H9 (cell line): ENCODE data around the gene EPHB3. TPM values are rescaled to one million over a fixed set of nuclear protein-coding genes. Genes with fewer than 3 reads are reported as not detected.

Experiments
- DNase-seq: peaks from one replicate; pipeline ENCODE4 v3.0.0-alpha.2; 2017
- H2AFZ ChIP-seq: one replicate; pipeline ENCODE4 v1.6.1; 2013; ENCODE audit warnings: mild to moderate bottlenecking, low read length, control low read depth, moderate library complexity
- H2AK5ac ChIP-seq: 2 replicates; pipeline ENCODE4 v1.6.1; 2013; ENCODE audit warnings: low read length, control low read depth, mixed read lengths; ENCODE audit not compliant: insufficient read length
- H2BK120ac ChIP-seq: one replicate; pipeline ENCODE4 v1.6.1; 2013; ENCODE audit warnings: low read depth, mild to moderate bottlenecking, low read length, control low read depth, inconsistent platforms; ENCODE audit not compliant: poor library complexity, severe bottlenecking
- H2BK12ac ChIP-seq: 2 replicates; pipeline ENCODE4 v1.6.1; 2013; ENCODE audit warnings: low read length, control low read depth, mixed read lengths, low read depth; ENCODE audit not compliant: insufficient read length
- H2BK15ac ChIP-seq: 2 replicates; pipeline ENCODE4 v1.6.1; 2013; ENCODE audit warnings: low read depth, low read length, control low read depth
- H2BK20ac ChIP-seq: one replicate; pipeline ENCODE4 v1.6.1; 2013; ENCODE audit warnings: low read depth, mild to moderate bottlenecking, low read length, control low read depth, inconsistent platforms; ENCODE audit not compliant: poor library complexity, severe bottlenecking
- H2BK5ac ChIP-seq: 2 replicates; pipeline ENCODE4 v1.6.1; 2013; ENCODE audit warnings: low read length, control low read depth, mixed read lengths; ENCODE audit not compliant: insufficient read length
- H3K14ac ChIP-seq: 2 replicates; pipeline ENCODE4 v1.6.1; 2013; ENCODE audit warnings: low read length, control low read depth; ENCODE audit not compliant: insufficient read depth
- H3K18ac ChIP-seq: 2 replicates; pipeline ENCODE4 v1.6.1; 2013; ENCODE audit warnings: low read depth, mild to moderate bottlenecking, mixed read lengths, low read length, control low read depth; ENCODE audit not compliant: insufficient read length
- H3K23ac ChIP-seq: 2 replicates; pipeline ENCODE4 v1.6.1; 2013; ENCODE audit warnings: low read length, control low read depth, mixed read lengths, low read depth; ENCODE audit not compliant: insufficient read length
- H3K23me2 ChIP-seq: 2 replicates; pipeline ENCODE4 v1.6.1; 2013; ENCODE audit warnings: low read depth, mild to moderate bottlenecking, mixed read lengths, low read length, control low read depth; ENCODE audit not compliant: insufficient read length, poor library complexity, severe bottlenecking
- H3K27ac ChIP-seq: 2 replicates; pipeline ENCODE4 v1.5.1; 2013; ENCODE audit warnings: low read length, control low read depth, mixed read lengths, low read depth; ENCODE audit not compliant: insufficient read length
- H3K27me3 ChIP-seq: 2 replicates; pipeline ENCODE4 v1.6.1; 2013; ENCODE audit warnings: low read length, control low read depth, inconsistent platforms; ENCODE audit not compliant: insufficient read depth
- H3K4ac ChIP-seq: 2 replicates; pipeline ENCODE4 v1.6.1; 2013; ENCODE audit warnings: low read depth, mild to moderate bottlenecking, control low read depth, inconsistent platforms, low read length, moderate library complexity
- H3K4me1 ChIP-seq: 2 replicates; pipeline ENCODE4 v1.6.1; 2013; ENCODE audit warnings: low read length, control low read depth, inconsistent platforms; ENCODE audit not compliant: insufficient read depth
- H3K4me2 ChIP-seq: 2 replicates; pipeline ENCODE4 v1.6.1; 2013; ENCODE audit warnings: low read length, control low read depth, mixed read lengths; ENCODE audit not compliant: insufficient read length, insufficient read depth
- H3K56ac ChIP-seq: 2 replicates; pipeline ENCODE4 v1.6.1; 2013; ENCODE audit warnings: low read depth, mild to moderate bottlenecking, mixed read lengths, low read length, control low read depth; ENCODE audit not compliant: insufficient read length
- H3K79me1 ChIP-seq: 2 replicates; pipeline ENCODE4 v1.6.1; 2013; ENCODE audit warnings: low read depth, mild to moderate bottlenecking, moderate library complexity, low read length, control low read depth, inconsistent platforms; ENCODE audit not compliant: insufficient read depth, poor library complexity, severe bottlenecking
- H3K79me2 ChIP-seq: 2 replicates; pipeline ENCODE4 v1.6.1; 2013; ENCODE audit warnings: low read length, control low read depth, inconsistent platforms; ENCODE audit not compliant: insufficient read depth
- H3K9ac ChIP-seq: 2 replicates; pipeline ENCODE4 v1.6.1; 2013; ENCODE audit warnings: low read length, control low read depth, mixed read lengths; ENCODE audit not compliant: insufficient read length; ENCODE audit errors: extremely low read depth
- H3K9me3 ChIP-seq: one replicate; pipeline ENCODE4 v1.6.1; 2013; ENCODE audit warnings: low read depth, low read length, inconsistent platforms; ENCODE audit not compliant: control insufficient read depth
- H3T11ph ChIP-seq: one replicate; pipeline ENCODE4 v1.6.1; 2013; ENCODE audit warnings: mild to moderate bottlenecking, low read length, control low read depth, inconsistent platforms
- H4K20me1 ChIP-seq: one replicate; pipeline ENCODE4 v1.6.1; 2013; ENCODE audit not compliant: control insufficient read depth, insufficient read length, insufficient read depth
- H4K5ac ChIP-seq: 2 replicates; pipeline ENCODE4 v1.6.1; 2013; ENCODE audit warnings: low read depth, mild to moderate bottlenecking, mixed read lengths, low read length, control low read depth; ENCODE audit not compliant: insufficient read length
- H4K8ac ChIP-seq: replicated peaks from 2 replicates; pipeline ENCODE4 v1.6.1; 2013; ENCODE audit warnings: low read length, control low read depth, mixed read lengths, low read depth; ENCODE audit not compliant: insufficient read length
- H4K91ac ChIP-seq: 2 replicates; pipeline ENCODE4 v1.6.1; 2013; ENCODE audit warnings: low read depth, mild to moderate bottlenecking, moderate library complexity, mixed read lengths, low read length, control low read depth; ENCODE audit not compliant: insufficient read length
- H3K27ac Mint-ChIP-seq, 3 experiments: 2 replicates in 2 of 3; 3 replicates in 1 of 3; pipeline ENCODE4 v1.8.0; 2020 to 2021; ENCODE audit warnings: mixed read lengths in 3 of 3, mild to moderate bottlenecking in 1 of 3, moderate library complexity in 1 of 3
- H3K27me3 Mint-ChIP-seq: 2 replicates; pipeline ENCODE4 v1.8.0; 2021; ENCODE audit warnings: low read depth, mild to moderate bottlenecking, moderate library complexity, mixed read lengths
- H3K36me3 Mint-ChIP-seq, 3 experiments: 2 replicates in 2 of 3; 3 replicates in 1 of 3; pipeline ENCODE4 v1.8.0; 2020 to 2021; ENCODE audit warnings: low read depth in 3 of 3, mixed read lengths in 3 of 3; ENCODE audit not compliant: insufficient read depth in 1 of 3
- H3K4me1 Mint-ChIP-seq, 2 experiments: 2 replicates each; pipeline ENCODE4 v1.8.0; 2020; ENCODE audit warnings: mixed read lengths in 2 of 2
- H3K4me3 Mint-ChIP-seq, 2 experiments: 2 replicates in 1 of 2; 3 replicates in 1 of 2; pipeline ENCODE4 v1.8.0; 2020 to 2021; ENCODE audit warnings: mild to moderate bottlenecking in 2 of 2, mixed read lengths in 2 of 2, moderate library complexity in 1 of 2
- H3K9me3 Mint-ChIP-seq, 2 experiments: 2 replicates in 1 of 2; 3 replicates in 1 of 2; pipeline ENCODE4 v1.8.0; 2020; ENCODE audit warnings: mild to moderate bottlenecking in 2 of 2, mixed read lengths in 2 of 2, moderate library complexity in 1 of 2
- WGBS: extraction: QIAGEN DNeasy Blood & Tissue Kit; methylation state at CpG from one replicate; pipeline ENCODE4 v1.1.7; 2013; ENCODE audit warnings: missing lambda C conversion rate, low lambda C conversion rate, mixed read lengths; ENCODE audit not compliant: insufficient read length; ENCODE audit errors: extremely low coverage; 5-methylcytosine and 5-hydroxymethylcytosine counted together
- total RNA-seq: library from RNA; stranded (reverse); gene quantifications from 2 replicates; pipeline ENCODE4 v1.2.1, GENCODE V29; 2021
- TF ChIP-seq, protein P1 (sequence below): fragments of 200-600 bp; sonication (generic); conservative IDR thresholded peaks from 3 replicates; pipeline ENCODE4 v1.8.0; 2021; ENCODE audit warnings: antibody characterized with exemption, mild to moderate bottlenecking

The EPHB3 gene
- total RNA-seq, 1 experiment from 2014 or later = 1.0 TPM

DNA sequence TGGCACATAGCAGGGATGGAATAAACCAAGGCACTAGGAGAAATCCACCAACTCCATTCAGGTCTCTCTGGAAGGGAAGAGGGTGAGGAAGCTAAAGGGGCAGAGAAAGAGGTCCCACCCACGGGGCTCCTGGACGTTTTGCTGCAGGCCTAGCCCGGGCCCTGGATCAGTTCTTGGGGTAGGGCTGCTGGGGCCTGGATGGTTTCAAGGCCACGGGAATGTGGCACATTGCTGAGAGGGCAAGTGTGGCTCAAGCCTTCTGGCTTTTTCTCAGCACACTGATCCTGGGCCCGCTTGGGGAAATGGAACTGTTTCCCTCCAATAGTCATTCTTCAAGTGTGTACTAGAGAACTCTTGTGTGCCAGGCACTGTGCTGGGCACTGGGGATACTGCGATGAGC is 24.0 kb downstream of the EPHB3 start:
- no peak for DNase-seq
- no peak overlapping the region for H3K56ac ChIP-seq
- no peaks in the 10 kb centered on the region for H4K20me1 ChIP-seq
- no peak overlapping the region for H3K9ac ChIP-seq
- TF ChIP-seq, protein P1, sequence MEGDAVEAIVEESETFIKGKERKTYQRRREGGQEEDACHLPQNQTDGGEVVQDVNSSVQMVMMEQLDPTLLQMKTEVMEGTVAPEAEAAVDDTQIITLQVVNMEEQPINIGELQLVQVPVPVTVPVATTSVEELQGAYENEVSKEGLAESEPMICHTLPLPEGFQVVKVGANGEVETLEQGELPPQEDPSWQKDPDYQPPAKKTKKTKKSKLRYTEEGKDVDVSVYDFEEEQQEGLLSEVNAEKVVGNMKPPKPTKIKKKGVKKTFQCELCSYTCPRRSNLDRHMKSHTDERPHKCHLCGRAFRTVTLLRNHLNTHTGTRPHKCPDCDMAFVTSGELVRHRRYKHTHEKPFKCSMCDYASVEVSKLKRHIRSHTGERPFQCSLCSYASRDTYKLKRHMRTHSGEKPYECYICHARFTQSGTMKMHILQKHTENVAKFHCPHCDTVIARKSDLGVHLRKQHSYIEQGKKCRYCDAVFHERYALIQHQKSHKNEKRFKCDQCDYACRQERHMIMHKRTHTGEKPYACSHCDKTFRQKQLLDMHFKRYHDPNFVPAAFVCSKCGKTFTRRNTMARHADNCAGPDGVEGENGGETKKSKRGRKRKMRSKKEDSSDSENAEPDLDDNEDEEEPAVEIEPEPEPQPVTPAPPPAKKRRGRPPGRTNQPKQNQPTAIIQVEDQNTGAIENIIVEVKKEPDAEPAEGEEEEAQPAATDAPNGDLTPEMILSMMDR = no peak
- no peak overlapping the region for H2AK5ac ChIP-seq
- H3K9me3 ChIP-seq = no peaks in the 10 kb centered on the region
- H3K79me2 ChIP-seq = no peaks in the 10 kb centered on the region
- Mint-ChIP-seq H3K36me3 (no peaks in the 10 kb centered on the region; a peak in 1 of 7 replicates), H3K27me3 (peaks cover 26% of the 10 kb centered on the region), H3K4me3 (no peak overlapping the region), H3K4me1 (peaks cover 23% of the 10 kb centered on the region in 2 experiments), H3K9me3 (no peaks in the 10 kb centered on the region; a peak in 1 of 5 replicates), H3K27ac (no peak overlapping the region)
- no peak overlapping the region for H3K23ac ChIP-seq
- H3K79me1 ChIP-seq = no peaks in the 10 kb centered on the region
- H4K91ac ChIP-seq = no peak overlapping the region
- H4K5ac ChIP-seq = no peak overlapping the region
- H2BK12ac ChIP-seq = no peak overlapping the region
- no peak overlapping the region for H3K14ac ChIP-seq
- peaks cover 6% of the 10 kb centered on the region; the same call in 1 of the 2 replicates for H3K4me1 ChIP-seq
- H3K27ac ChIP-seq = no peak overlapping the region
- peaks cover 14% of the 10 kb centered on the region for H3K23me2 ChIP-seq
- no peak overlapping the region for H3K4me2 ChIP-seq
- no peak overlapping the region for H2AFZ ChIP-seq
- H3K4ac ChIP-seq = no peak overlapping the region
- H2BK20ac ChIP-seq = no peak overlapping the region
- H3K18ac ChIP-seq = no peak overlapping the region
- no peak overlapping the region for H2BK5ac ChIP-seq
- H2BK120ac ChIP-seq = no peak overlapping the region
- no peak overlapping the region for H2BK15ac ChIP-seq
- H4K8ac ChIP-seq = no peak overlapping the region
- WGBS = no CpG with 5 or more reads among the region's 6 CpGs
- H3T11ph ChIP-seq = no peak overlapping the region
- H3K27me3 ChIP-seq = peaks cover 19% of the 10 kb centered on the region; the same call in 1 of the 2 replicates
